Heart right ventricle (tissue), 16 donors: ENCODE data around the gene DDX43. TPM values are rescaled to one million over a fixed set of nuclear protein-coding genes. Genes with fewer than 3 reads are reported as not detected.
A peak's percentile ranks its signal among the peaks of the same experiment; 100 is the strongest.

Experiments
- ATAC-seq, 8 donors: fragments of 200-7000 bp; cut with Tn5 transposase; one replicate each; pipeline ENCODE4 v1.9.1; 2020; ENCODE audit warnings: mild to moderate bottlenecking in 8 of 8, moderate library complexity in 8 of 8, moderate number of reproducible peaks in 1 of 8
- DNase-seq, 2 donors: peaks; one replicate each; pipeline ENCODE4 v3.0.0-alpha.2; 2020
- H3K27ac ChIP-seq, 10 donors: fragments of 200-600 bp; sonication (generic) in 2 of 10; one replicate each; pipeline versions ENCODE4 v1.5.0 to v1.8.0; 2020 to 2022; ENCODE audit warnings: mild to moderate bottlenecking in 3 of 10
- H3K27me3 ChIP-seq, 7 donors: fragments of 200-600 bp; one replicate each; pipeline ENCODE4 v1.8.0; 2021 to 2022; ENCODE audit warnings: mild to moderate bottlenecking in 2 of 7
- H3K36me3 ChIP-seq, 9 donors: fragments of 200-600 bp; sonication (generic) in 1 of 9; one replicate each; pipeline versions ENCODE4 v1.5.0 to v1.8.0; 2020 to 2022; ENCODE audit warnings: mild to moderate bottlenecking in 2 of 9
- H3K4me1 ChIP-seq, 9 donors: fragments of 200-600 bp; sonication (generic) in 1 of 9; one replicate each; pipeline versions ENCODE4 v1.5.0 to v1.8.0; 2020 to 2022; ENCODE audit warnings: mild to moderate bottlenecking in 4 of 9
- H3K4me3 ChIP-seq, 10 donors: fragments of 200-600 bp; sonication (generic) in 2 of 10; one replicate each; pipeline versions ENCODE4 v1.5.0 to v1.8.0; 2020 to 2022; ENCODE audit warnings: mild to moderate bottlenecking in 7 of 10, moderate library complexity in 2 of 10
- H3K9me3 ChIP-seq, 11 donors: fragments of 200-600 bp in 10 of 11; sonication (generic) in 2 of 11; one replicate each; pipeline versions ENCODE4 v1.5.0 to v1.8.0; 2013 to 2022; ENCODE audit warnings: mild to moderate bottlenecking in 2 of 11, control low read depth in 1 of 11, moderate library complexity in 1 of 11
- CTCF ChIP-seq, 9 donors: fragments of 200-600 bp; sonication (generic) in 2 of 9; IDR thresholded peaks; one replicate each; pipeline versions ENCODE4 v1.5.0 to v1.8.0; 2021 to 2022; ENCODE audit warnings: antibody characterized with exemption in 9 of 9, mild to moderate bottlenecking in 5 of 9, moderate library complexity in 1 of 9
- WGBS, 2 donors: extraction: QIAGEN DNeasy Blood & Tissue Kit; methylation state at CpG; one replicate each; pipeline ENCODE4 v1.1.7; 2013; ENCODE audit warnings: inconsistent platforms in 1 of 2; 5-methylcytosine and 5-hydroxymethylcytosine counted together
- intact Hi-C, 10 donors: fragments of 100-400 bp; cut with DNase I; formaldehyde crosslinking; loops; one replicate each; pipeline versions ENCODE4 v1.11.1 to v1.14.2; 2022
- long read RNA-seq, 3 donors: library from polyadenylated mRNA; unstranded; transcript quantifications; one replicate each; pipeline ENCODE4 v2.0.0, GENCODE V29; 2020 to 2021
- polyA plus RNA-seq, 2 donors: library from polyadenylated mRNA; stranded (reverse); fragments of 200-250 nt; gene quantifications; one replicate each; pipeline ENCODE4 v1.2.3, GENCODE V29; 2013
- total RNA-seq, 10 donors: library from RNA; stranded (reverse); fragmentation: NEBNext Ultra II Directional in 3 of 10; extraction: Animal tissue kit (Norgen Biotek cat#: 25700) in 3 of 10; gene quantifications; one replicate each; pipeline versions ENCODE4 v1.2.1 to v1.2.4, GENCODE V29; 2021 to 2023
- donor health status: Arrhythmogenic right ventricular cardiomyopathy.
- donor health status: ischemic (EF 13 %, LVEDD 7.1; RV severe dilation, severe dysfunction).
- donor health status: healthy with polysubstance abuse.
- donor health status: DM: no; HTN: yes; CAD: no.
- donor health status: DM: no; HTN: no; CAD: no.
- donor health status: ischemic (EF 25% LVEDD 6.9; RV normal size, moderate dysfunction).
- donor health status: ischemic (EF 25% LVEDD 5.7; RV mildly dilated, moderate dysfunction).
- donor health status: healthy.
- donor health status: DM: yes; HTN: yes; CAD: no.
- donor health status: Ischemic cardiomyopathy.
- donor health status: ischemic (EF 35%, LVEDD 5.7; RV mildly dilated, moderate dysfunction).
- donor health status: nonischemic (EF 11% LVEDD 7.7; RV severe dilation, severe dysfunction).
- donor health status: DM: yes; HTN: yes; CAD: no.
- donor health status: PGD.
- donor health status: ischemic (EF 29% LVEDD 5.4; RV normal size, mild dysfunction).
- donor health status: nonischemic (EF 23%, LVEDD 6.1; RV moderate dilation, normal function).

DDX43 gene
- total RNA-seq, result under 1 TPM in 9 of 10 donors, not detected in 1; 0.09 to 0.78 (median 0.26) TPM
- polyA plus RNA-seq, result under 1 TPM; 0.12 to 0.37 TPM
- long read RNA-seq, donor 1, partial matches to known transcripts, result 0 of 1 reads
- long read RNA-seq, donor 1, other reads (novel, unspliced or antisense), result 1 of 1 reads
- long read RNA-seq, donor 2, result 0 reads
- long read RNA-seq, donor 3, partial matches to known transcripts, result 0 of 1 reads
- long read RNA-seq, donor 3, other reads (novel, unspliced or antisense), result 0 of 1 reads

GRCh38 chr6:73394577-73395354 lies at the start of gene DDX43:
TSS of gene DDX43 (plus strand) at chr6:73394828. CDS start at chr6:73394906, 78 bp downstream.
- intact Hi-C loops, result no loop called here
- Histone ChIP-seq H3K9me3 (no peaks in the 10 kb centered on the region), H3K36me3 (no peaks in the 10 kb centered on the region), H3K4me3 (peak within 1 kb of the TSS in 5 of 10 donors; percentile 32 to 38 (median 35)), H3K4me1 (peaks cover 0 to under 1% (median 0%) of the 10 kb centered on the region in 9 donors), H3K27ac (no peak within 1 kb of the TSS), H3K27me3 (no peaks in the 10 kb centered on the region)
- 71 to 76% methylated on average over 54 of the region's 54 CpGs for WGBS, 2 donors
- TF ChIP-seq CTCF (IDR thresholded peaks at IDR 0.05), result no peak
- ATAC-seq (peak in 7 of 8 donors; percentile 43 to 94 (median 92)), DNase-seq (peak; percentile 27 to 79)

GRCh38 chr6:73348550-73349204 lies 46.0 kb upstream of the DDX43 start:
- no peak for DNase-seq
- ATAC-seq, result no peak
- no peaks in the 10 kb centered on the region for H3K9me3 ChIP-seq
- no peaks in the 10 kb centered on the region for H3K4me1 ChIP-seq
- peaks cover 4 to 61% (median 48%) of the 10 kb centered on the region in 7 donors for H3K27me3 ChIP-seq
- no peaks in the 10 kb centered on the region for H3K36me3 ChIP-seq
- no peak for TF ChIP-seq CTCF (IDR thresholded peaks at IDR 0.05)
- no peak overlapping the region for H3K4me3 ChIP-seq
- 33 to 38% methylated on average over 33 of the region's 33 CpGs for WGBS, 2 donors
- intact Hi-C loops, result loop anchor here in 1 of 10 donors (10.0 kb wide), 1 partner anchor 924 kb away; no protein-coding TSS in a partner anchor
- no peak overlapping the region for H3K27ac ChIP-seq

GRCh38 chr6:73349311-73349710 lies 45.3 kb upstream of the DDX43 start:
- H3K27ac ChIP-seq, result no peak overlapping the region
- DNase-seq (no peak), ATAC-seq (no peak)
- H3K4me1 ChIP-seq, result no peaks in the 10 kb centered on the region
- H3K4me3 ChIP-seq, result no peak overlapping the region
- no peaks in the 10 kb centered on the region for H3K9me3 ChIP-seq
- 15 to 19% methylated on average over 6 of the region's 6 CpGs for WGBS, 2 donors
- intact Hi-C loops, result loop anchor here in 1 of 10 donors (10.0 kb wide), 1 partner anchor 925 kb away; no protein-coding TSS in a partner anchor
- H3K36me3 ChIP-seq, result no peaks in the 10 kb centered on the region
- peaks cover 4 to 61% (median 50%) of the 10 kb centered on the region in 7 donors for H3K27me3 ChIP-seq
- no peak for TF ChIP-seq CTCF (IDR thresholded peaks at IDR 0.05)
